HepG2 (cell line): Measurements from ENCODE around the gene FGFR3. TPM values are rescaled to one million over a fixed set of nuclear protein-coding genes. Genes with fewer than 3 reads are reported as not detected.

ENCODE experiments used
- CBX5 ChIP-seq: sonication (generic); formaldehyde crosslinking; IDR thresholded peaks from 2 replicates; pipeline ENCODE4 v1.4.0; 2020; ENCODE audit warnings: missing genetic modification reagents, borderline replicate concordance
- CC2D1A ChIP-seq: sonication (generic); formaldehyde crosslinking; IDR thresholded peaks from 2 replicates; pipeline ENCODE4 v1.8.1; 2023; ENCODE audit warnings: mild to moderate bottlenecking, missing genetic modification reagents
- EEA1 ChIP-seq: sonication (generic); formaldehyde crosslinking; IDR thresholded peaks from 2 replicates; pipeline ENCODE4 v1.5.1; 2020; ENCODE audit warnings: mild to moderate bottlenecking, missing genetic modification reagents, borderline replicate concordance
- GABPB1 ChIP-seq: IDR thresholded peaks from 2 replicates; pipeline ENCODE4 v1.6.1; 2016; ENCODE audit warnings: mild to moderate bottlenecking, missing genetic modification reagents, moderate library complexity, missing compliant biosample characterization
- HNF4G ChIP-seq, 2 experiments: sonication (generic) in 1 of 2; formaldehyde crosslinking in 1 of 2; IDR thresholded peaks; 2 replicates each; pipeline versions ENCODE4 v1.4.0 to v1.6.1; 2011 to 2020; ENCODE audit warnings: borderline replicate concordance in 2 of 2, low read depth in 2 of 2, mild to moderate bottlenecking in 2 of 2, low read length in 1 of 2, missing genetic modification reagents in 1 of 2, moderate library complexity in 1 of 2
- JUN ChIP-seq: sonication (generic); formaldehyde crosslinking; IDR thresholded peaks from 2 replicates; pipeline ENCODE4 v1.4.0; 2020; ENCODE audit warnings: mild to moderate bottlenecking, missing genetic modification reagents
- KLF16 ChIP-seq, 2 experiments: sonication (generic) in 1 of 2; formaldehyde crosslinking in 1 of 2; IDR thresholded peaks; 2 replicates each; pipeline versions ENCODE4 v1.6.1 to v1.8.0; 2016 to 2023; ENCODE audit warnings: missing genetic modification reagents in 2 of 2, missing compliant biosample characterization in 1 of 2
- MAFF ChIP-seq: IDR thresholded peaks from 2 replicates; pipeline ENCODE4 v1.6.1; 2011; ENCODE audit warnings: low read depth, low read length, improper control_type of control experiment
- PBX3 ChIP-seq: sonication (generic); formaldehyde crosslinking; IDR thresholded peaks from 2 replicates; pipeline ENCODE4 v1.8.1; 2023; ENCODE audit warnings: missing genetic modification reagents, inconsistent platforms, borderline replicate concordance
- PITX1 ChIP-seq: sonication (generic); formaldehyde crosslinking; IDR thresholded peaks from 2 replicates; pipeline ENCODE4 v1.5.1; 2020; ENCODE audit warnings: mild to moderate bottlenecking, missing genetic modification reagents
- SAFB2 ChIP-seq: sonication (generic); formaldehyde crosslinking; IDR thresholded peaks from 2 replicates; pipeline ENCODE4 v1.5.1; 2020; ENCODE audit warnings: missing genetic modification reagents, low read depth, mild to moderate bottlenecking, borderline replicate concordance
- SAP130 ChIP-seq: IDR thresholded peaks from 2 replicates; pipeline ENCODE4 v1.6.1; 2016; ENCODE audit warnings: low read depth
- SMAD1 ChIP-seq: sonication (generic); formaldehyde crosslinking; IDR thresholded peaks from 2 replicates; pipeline ENCODE4 v1.4.0; 2020; ENCODE audit warnings: missing genetic modification reagents, low read depth, mild to moderate bottlenecking, borderline replicate concordance
- SOX5 ChIP-seq: IDR thresholded peaks from 2 replicates; pipeline ENCODE4 v1.6.1; 2016; ENCODE audit warnings: borderline replicate concordance
- TEAD3 ChIP-seq: optimal IDR thresholded peaks from 2 replicates; pipeline ENCODE3; 2016; ENCODE audit warnings: borderline replicate concordance
- ZMYM2 ChIP-seq: sonication (generic); formaldehyde crosslinking; IDR thresholded peaks from 2 replicates; pipeline ENCODE4 v1.8.0; 2022; ENCODE audit warnings: mild to moderate bottlenecking, missing genetic modification reagents
- ZNF225 ChIP-seq: sonication (generic); formaldehyde crosslinking; IDR thresholded peaks from 2 replicates; pipeline ENCODE4 v1.4.0; 2020; ENCODE audit warnings: mild to moderate bottlenecking, missing genetic modification reagents
- ZNF367 ChIP-seq: sonication (generic); formaldehyde crosslinking; IDR thresholded peaks from 2 replicates; pipeline ENCODE4 v1.4.0; 2020; ENCODE audit warnings: missing genetic modification reagents, borderline replicate concordance
- ZNF513 ChIP-seq: sonication (generic); formaldehyde crosslinking; conservative IDR thresholded peaks from 2 replicates; pipeline ENCODE4 v1.5.0; 2020; ENCODE audit warnings: missing genetic modification reagents
- ZNF770 ChIP-seq: sonication (generic); formaldehyde crosslinking; IDR thresholded peaks from 2 replicates; pipeline ENCODE4 v1.5.0; 2020; ENCODE audit warnings: mild to moderate bottlenecking, missing genetic modification reagents
- ZNF883 ChIP-seq: sonication (generic); formaldehyde crosslinking; IDR thresholded peaks from 2 replicates; pipeline ENCODE4 v1.5.1; 2020; ENCODE audit warnings: mild to moderate bottlenecking, missing genetic modification reagents; ENCODE audit errors: not compliant biosample characterization
- ZSCAN25 ChIP-seq: sonication (generic); formaldehyde crosslinking; IDR thresholded peaks from 2 replicates; pipeline ENCODE4 v1.8.0; 2022; ENCODE audit warnings: mild to moderate bottlenecking, missing genetic modification reagents
- polyA plus RNA-seq, 8 experiments: library from polyadenylated mRNA; depleted of rRNA in 3 of 8; stranded (reverse) in 7 of 8; unstranded in 1 of 8; fragments of >200 nt; fragmentation: Illumina TruSeq in 4 of 8; extraction: Trizol in 4 of 8; gene quantifications; 2 replicates each; pipeline versions ENCODE4 v1.2.1 to v1.2.3, GENCODE V29; 2011 to 2016; ENCODE audit warnings: low read depth in 4 of 8, missing spikeins in 1 of 8, mixed read lengths in 1 of 8; ENCODE audit not compliant: insufficient read depth in 1 of 8
- total RNA-seq, 5 experiments: library from RNA; depleted of rRNA; stranded (reverse); fragments of >200 nt; fragmentation: Illumina TruSeq; extraction: Trizol; gene quantifications; 2 replicates each; pipeline ENCODE4 v1.2.3, GENCODE V29; 2016; ENCODE audit warnings: low read depth in 1 of 5
- TF ChIP-seq, protein P1 (sequence below): sonication (generic); formaldehyde crosslinking; IDR thresholded peaks from 2 replicates; pipeline ENCODE4 v1.5.0; 2020; ENCODE audit warnings: missing genetic modification reagents

The FGFR3 gene
- total and polyA plus RNA-seq, 2 of the 13 experiments (the other 11 are each of a cell fraction or from before 2014, with no cell fraction given), result 103 to 109 TPM

DNA sequence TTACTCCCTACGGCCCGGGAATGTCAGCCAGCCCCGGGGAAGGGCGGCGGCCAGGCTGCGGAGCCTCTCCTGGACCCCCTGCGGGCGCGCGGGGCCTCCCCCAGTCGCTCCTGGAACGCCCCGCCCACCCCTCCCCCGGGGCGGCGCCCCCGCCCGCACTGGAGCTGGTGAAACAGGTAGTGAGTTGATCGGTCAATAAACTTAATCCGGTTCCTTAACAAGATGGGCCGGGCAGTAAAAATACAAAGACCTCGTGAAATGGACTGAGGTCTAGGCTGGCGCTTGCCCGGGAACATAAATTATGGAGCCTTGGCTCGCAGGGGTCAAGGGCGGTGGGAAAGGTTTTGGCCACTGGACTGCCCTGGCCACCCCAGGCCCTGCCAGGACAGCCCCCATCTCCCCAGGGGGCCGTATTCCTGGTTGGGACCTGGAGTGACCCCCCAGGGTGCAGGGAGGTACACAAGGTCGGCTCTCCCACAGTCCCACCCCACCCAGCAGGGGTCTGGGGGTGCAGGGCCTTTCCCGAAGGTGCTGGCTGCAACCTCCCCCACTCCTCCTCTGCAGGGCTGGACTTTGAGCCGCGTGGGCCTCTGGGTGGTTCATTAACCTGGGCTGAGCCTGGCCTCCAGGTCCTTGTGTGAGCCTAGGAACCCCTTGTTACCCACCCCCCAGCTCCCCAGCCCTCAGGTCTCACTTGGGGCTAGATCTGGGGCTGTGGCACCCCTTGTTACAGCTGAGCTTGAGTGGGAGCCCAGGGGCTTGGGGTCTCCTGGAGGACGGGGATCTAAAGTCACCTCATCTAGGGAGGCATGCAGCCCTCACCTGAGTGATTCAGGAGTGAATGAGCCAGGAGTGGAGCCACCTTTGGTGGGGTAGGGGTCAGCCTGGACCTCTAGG, 2.5 kb downstream of the FGFR3 start (continued):
- TF ChIP-seq TEAD3 (peak; percentile 27), SAP130 (CRISPR knock-in tag) (peak; percentile 80), KLF16 (CRISPR knock-in tag; IDR thresholded peaks at IDR 0.05) (peak in 1 of 2 experiments; percentile 60; a peak in 1 of 4 replicates), CBX5 (CRISPR knock-in tag) (peak; percentile 80; the same call in 1 of the 2 replicates), ZNF883 (CRISPR knock-in tag) (peak; percentile 12), MAFF (no peak), CC2D1A (CRISPR knock-in tag) (no peak), ZNF513 (CRISPR knock-in tag) (no peak), ZMYM2 (CRISPR knock-in tag) (no peak), PITX1 (CRISPR knock-in tag) (peak; percentile 62; the same call in 1 of the 2 replicates), HNF4G (IDR thresholded peaks at IDR 0.05; ENCODE audit: borderline replicate concordance, low read depth, low read length) (peak; percentile 96), HNF4G (CRISPR knock-in tag; IDR thresholded peaks at IDR 0.05; ENCODE audit: borderline replicate concordance, low read depth) (peak; percentile 88), PBX3 (no peak), ZNF770 (CRISPR knock-in tag) (peak; percentile 18), SMAD1 (CRISPR knock-in tag) (0 out of 2 replicates have a peak, but pooled peaks have one; percentile 11), ZNF367 (CRISPR knock-in tag) (no peak), JUN (no peak), GABPB1 (CRISPR knock-in tag) (peak; percentile 66), ZNF225 (peak; percentile 71), SAFB2 (CRISPR knock-in tag) (peak; percentile 42; the same call in 1 of the 2 replicates), ZSCAN25 (CRISPR knock-in tag) (peak; percentile 93), SOX5 (CRISPR knock-in tag) (peak; percentile 67; the same call in 1 of the 2 replicates), EEA1 (CRISPR knock-in tag) (peak; percentile 49; the same call in 1 of the 2 replicates)
- TF ChIP-seq, protein P1, sequence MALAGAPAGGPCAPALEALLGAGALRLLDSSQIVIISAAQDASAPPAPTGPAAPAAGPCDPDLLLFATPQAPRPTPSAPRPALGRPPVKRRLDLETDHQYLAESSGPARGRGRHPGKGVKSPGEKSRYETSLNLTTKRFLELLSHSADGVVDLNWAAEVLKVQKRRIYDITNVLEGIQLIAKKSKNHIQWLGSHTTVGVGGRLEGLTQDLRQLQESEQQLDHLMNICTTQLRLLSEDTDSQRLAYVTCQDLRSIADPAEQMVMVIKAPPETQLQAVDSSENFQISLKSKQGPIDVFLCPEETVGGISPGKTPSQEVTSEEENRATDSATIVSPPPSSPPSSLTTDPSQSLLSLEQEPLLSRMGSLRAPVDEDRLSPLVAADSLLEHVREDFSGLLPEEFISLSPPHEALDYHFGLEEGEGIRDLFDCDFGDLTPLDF, result no peak
